HG03520 (cell line): ENCODE data around the gene LMF1.
"Not testable (repeated sequence)": the region's sequence is repeated elsewhere in the genome, so short reads cannot be mapped to it uniquely, and the experiment has no call there.

Experiments used
- ATAC-seq: cut with Tn5 transposase; IDR thresholded peaks from one replicate; pipeline ENCODE4 v1.9.1; 2021; ENCODE audit warnings: mild to moderate bottlenecking, moderate library complexity; ENCODE audit not compliant: unreplicated experiment

The LMF1 gene

GRCh38 chr16:973366-973765, 2.6 kb upstream of the LMF1 start:
- no peak for ATAC-seq

- ATAC-seq: no peak
Observed at GRCh38 chr16:972316-973002, 1.7 kb upstream of the LMF1 start.

- ATAC-seq: no peak
Observed at GRCh38 chr16:971981-972315, 1.2 kb upstream of the LMF1 start.

- ATAC-seq: no peak
Observed at GRCh38 chr16:971582-971905, 760 bp upstream of the LMF1 start.

GRCh38 chr16:970386-970765, 408 bp downstream of the LMF1 start:
- ATAC-seq: peak; percentile 5

GRCh38 chr16:969508-970385, 1.0 kb downstream of the LMF1 start:
- no peak for ATAC-seq

GRCh38 chr16:968620-969019, 2.2 kb downstream of the LMF1 start:
- ATAC-seq: no peak

- ATAC-seq: no peak
Observed at GRCh38 chr16:967546-968295, 3.1 kb downstream of the LMF1 start.

GRCh38 chr16:967077-967541, 3.7 kb downstream of the LMF1 start:
- no peak for ATAC-seq

GRCh38 chr16:966505-966904, 4.3 kb downstream of the LMF1 start:
- no peak for ATAC-seq

- ATAC-seq: no peak
Observed at GRCh38 chr16:966035-966434, 4.7 kb downstream of the LMF1 start.

GRCh38 chr16:965487-965886, 5.3 kb downstream of the LMF1 start:
- ATAC-seq: no peak

- no peak for ATAC-seq
Observed at GRCh38 chr16:965036-965395, 5.8 kb downstream of the LMF1 start.

GRCh38 chr16:964356-965035, 6.3 kb downstream of the LMF1 start:
- no peak for ATAC-seq

GRCh38 chr16:963913-964312, 6.9 kb downstream of the LMF1 start:
- ATAC-seq: no peak

GRCh38 chr16:962901-963814, 7.6 kb downstream of the LMF1 start:
- ATAC-seq: no peak

GRCh38 chr16:962366-962765, 8.4 kb downstream of the LMF1 start:
- no peak for ATAC-seq

- ATAC-seq: no peak
Observed at GRCh38 chr16:959232-960040, 11.3 kb downstream of the LMF1 start.

- not testable (repeated sequence) for ATAC-seq
Observed at GRCh38 chr16:955766-956165, 15.0 kb downstream of the LMF1 start.
